HCT116 (cell line): Measurements from ENCODE around the gene LINS1. TPM values are rescaled to one million over a fixed set of nuclear protein-coding genes. Genes with fewer than 3 reads are reported as not detected.

ENCODE experiments used
- ATAC-seq: fragments of 200-7000 bp; cut with Tn5 transposase; 2 replicates; pipeline ENCODE4 v1.9.1; 2020; ENCODE audit warnings: mild to moderate bottlenecking, moderate library complexity
- BruUV-seq: library from RNA; stranded (reverse); fragments of 400-500 nt; replicated peaks from 2 replicates; lab custom pipeline; 2021; lab: Mats Ljungman, UMichigan
- CTCF ChIA-PET: fragments of 300-600 bp; sonication (Branson Sonifier 250); formaldehyde crosslinking; loops from one replicate; lab custom pipeline; 2021; ENCODE audit warnings: antibody characterized with exemption; lab: Charles Lee
- POLR2A ChIA-PET: fragments of 300-600, 350-600 bp; sonication (Branson Sonifier 250); formaldehyde crosslinking; loops from one replicate; lab custom pipeline; 2021; ENCODE audit warnings: antibody characterized with exemption; lab: Charles Lee
- RAD21 ChIA-PET, 2 experiments: fragments of 300-600 bp; sonication (Branson Sonifier 250); formaldehyde crosslinking; loops; one replicate each; lab custom pipeline; 2023; ENCODE audit warnings: low total read pairs in 2 of 2; ENCODE audit not compliant: uncharacterized antibody in 2 of 2, unreplicated experiment in 2 of 2, low non-redundant PET in 1 of 2; lab: Charles Lee
- DNase-seq: peaks from one replicate; pipeline ENCODE4 v3.0.0-alpha.2; 2010; ENCODE audit warnings: low read depth, low spot score
- H2AFZ ChIP-seq: fragments of 200-600 bp; shearing (Covaris generic), sonication (generic); 2 replicates; pipeline ENCODE4 v1.6.1; 2017; ENCODE audit warnings: low read depth, mixed run types, mixed read lengths, antibody characterized with exemption, low read length; ENCODE audit not compliant: poor library complexity, severe bottlenecking
- H3K27ac ChIP-seq: 2 replicates; pipeline ENCODE4 v1.5.1; 2012; ENCODE audit warnings: low read depth, low read length
- H3K27me3 ChIP-seq: fragments of 200-600 bp; sonication (generic); 2 replicates; pipeline ENCODE4 v1.6.1; 2016; ENCODE audit warnings: mixed run types, low read length, mixed read lengths; ENCODE audit not compliant: insufficient read depth
- H3K36me3 ChIP-seq, 2 experiments: fragments of 200-500 bp in 1 of 2; fragments of 200-600 bp in 1 of 2; sonication (Bioruptor generic) in 1 of 2; sonication (generic) in 1 of 2; 2 replicates each; pipeline versions ENCODE4 v1.5.1 to v1.6.1; 2014 to 2016; ENCODE audit warnings: low read length in 2 of 2, inconsistent platforms in 1 of 2, mixed read lengths in 1 of 2, mixed run types in 1 of 2; ENCODE audit not compliant: insufficient read depth in 2 of 2, control insufficient read depth in 1 of 2
- H3K4me1 ChIP-seq, 2 experiments: fragments of 200-600 bp in 1 of 2; sonication (generic) in 1 of 2; 2 replicates each; pipeline versions ENCODE4 v1.5.1 to v1.6.1; 2012 to 2017; ENCODE audit warnings: low read length in 2 of 2, inconsistent platforms in 1 of 2, mild to moderate bottlenecking in 1 of 2, mixed read lengths in 1 of 2, mixed run types in 1 of 2, moderate library complexity in 1 of 2; ENCODE audit not compliant: insufficient read depth in 2 of 2, control insufficient read depth in 1 of 2
- H3K4me2 ChIP-seq: fragments of 200-600 bp; sonication (generic); 2 replicates; pipeline ENCODE4 v1.6.1; 2017; ENCODE audit warnings: mixed run types, low read length, mixed read lengths
- H3K4me3 ChIP-seq, 2 experiments: fragments of 200-600 bp in 1 of 2; sonication (generic) in 1 of 2; replicated peaks in 1 of 2; 2 replicates each; pipeline ENCODE4 v1.5.1; 2011 to 2016; ENCODE audit warnings: low read length in 2 of 2, control low read depth in 1 of 2, low read depth in 1 of 2, mild to moderate bottlenecking in 1 of 2, mixed read lengths in 1 of 2, mixed run types in 1 of 2
- H3K79me2 ChIP-seq: fragments of 200-600 bp; sonication (generic); 2 replicates; pipeline ENCODE4 v1.6.1; 2017; ENCODE audit warnings: mild to moderate bottlenecking, mixed run types, low read length, moderate library complexity, mixed read lengths; ENCODE audit not compliant: insufficient read depth
- H3K9ac ChIP-seq: fragments of 200-600 bp; sonication (generic); 2 replicates; pipeline ENCODE4 v1.6.1; 2016; ENCODE audit warnings: low read length, mixed read lengths
- H3K9me2 ChIP-seq: fragments of 200-600 bp; sonication (generic), shearing (Covaris generic); 2 replicates; pipeline ENCODE4 v1.6.1; 2017; ENCODE audit warnings: mixed run types, mild to moderate bottlenecking, moderate library complexity; ENCODE audit not compliant: insufficient read depth
- H3K9me3 ChIP-seq, 2 experiments: fragments of 200-500 bp in 1 of 2; fragments of 200-600 bp in 1 of 2; sonication (Bioruptor generic) in 1 of 2; sonication (generic) in 1 of 2; 2 replicates each; pipeline ENCODE4 v1.6.1; 2014 to 2017; ENCODE audit warnings: low read length in 2 of 2, mixed read lengths in 2 of 2, inconsistent platforms in 1 of 2, low read depth in 1 of 2, mild to moderate bottlenecking in 1 of 2, mixed run types in 1 of 2, moderate library complexity in 1 of 2; ENCODE audit not compliant: control insufficient read depth in 1 of 2, insufficient read depth in 1 of 2
- H4K20me1 ChIP-seq: fragments of 200-600 bp; sonication (generic), shearing (Covaris generic); 2 replicates; pipeline ENCODE4 v1.6.1; 2017; ENCODE audit warnings: mixed run types, mild to moderate bottlenecking, moderate library complexity; ENCODE audit not compliant: insufficient read depth
- EGR1 ChIP-seq: IDR thresholded peaks from 2 replicates; pipeline ENCODE4 v1.6.1; 2012; ENCODE audit warnings: low read depth
- ELF1 ChIP-seq: IDR thresholded peaks from 2 replicates; pipeline ENCODE4 v1.6.1; 2012; ENCODE audit warnings: low read depth, borderline replicate concordance
- EZH2 ChIP-seq: fragments of 200-600 bp; sonication (generic); IDR thresholded peaks from 2 replicates; pipeline ENCODE4 v1.6.1; 2017; ENCODE audit warnings: antibody characterized with exemption, mixed run types
- FOSL1 ChIP-seq: IDR thresholded peaks from 2 replicates; pipeline ENCODE4 v1.6.1; 2012; ENCODE audit warnings: low read depth
- JUND ChIP-seq: IDR thresholded peaks from 2 replicates; pipeline ENCODE4 v1.6.1; 2012
- POLR2AphosphoS5 ChIP-seq: IDR thresholded peaks from 2 replicates; pipeline ENCODE4 v1.6.1; 2011; ENCODE audit warnings: mild to moderate bottlenecking, low read depth, low read length, moderate library complexity
- SIN3A ChIP-seq: IDR thresholded peaks from 2 replicates; pipeline ENCODE4 v1.6.1; 2012; ENCODE audit warnings: low read depth
- SP1 ChIP-seq: IDR thresholded peaks from 2 replicates; pipeline ENCODE4 v1.6.1; 2012; ENCODE audit warnings: low read depth
- SRF ChIP-seq: IDR thresholded peaks from 2 replicates; pipeline ENCODE4 v1.6.1; 2012; ENCODE audit warnings: low read depth
- TCF7L2 ChIP-seq: IDR thresholded peaks from 2 replicates; pipeline ENCODE4 v1.7.0; 2011; ENCODE audit warnings: borderline replicate concordance, inconsistent platforms; ENCODE audit not compliant: insufficient read depth, insufficient read length; ENCODE audit errors: extremely low read depth
- YY1 ChIP-seq: IDR thresholded peaks from 2 replicates; pipeline ENCODE4 v1.6.1; 2011; ENCODE audit warnings: low read length, low read depth, moderate library complexity, mild to moderate bottlenecking; ENCODE audit not compliant: insufficient replicate concordance; ENCODE audit errors: extremely low read depth
- ZNF274 ChIP-seq: fragments of 200-500 bp; sonication (Bioruptor generic); IDR thresholded peaks from 2 replicates; pipeline ENCODE4 v1.6.1; 2014; ENCODE audit warnings: mild to moderate bottlenecking, low read depth, low read length, inconsistent platforms
- intact Hi-C: fragments of 100-400 bp; cut with micrococcal nuclease; formaldehyde crosslinking; loops from 2 replicates; pipeline ENCODE4 v1.10.0; 2022
- total RNA-seq: library from RNA; stranded (reverse); gene quantifications from one replicate; pipeline ENCODE4 v1.2.1, GENCODE V29; 2021; ENCODE audit not compliant: unreplicated experiment
- TF ChIP-seq, protein P1 (sequence below): IDR thresholded peaks from 2 replicates; pipeline ENCODE4 v1.6.1; 2012

The LINS1 gene
- total RNA-seq, 1 experiment from 2014 or later = 14.7 TPM

GRCh38 chr15:100560323-100560722, 41.7 kb downstream of the LINS1 start:
- H3K9me2 ChIP-seq = no peaks in the 10 kb centered on the region
- intact Hi-C loops = no loop called here
- CTCF ChIA-PET = no interaction called here
- no peaks in the 10 kb centered on the region for H3K36me3 ChIP-seq
- ATAC-seq (no peak), DNase-seq (no peak)
- no TSS peak for BruUV-seq
- H3K4me3 ChIP-seq = no peak overlapping the region
- TF ChIP-seq JUND (no peak), SP1 (no peak), FOSL1 (no peak), EZH2 (no peak), SRF (no peak), YY1 (no peak)
- H3K27ac ChIP-seq = no peak overlapping the region
- no peaks in the 10 kb centered on the region for H3K9me3 ChIP-seq
- POLR2A ChIA-PET = no interaction called here
- no peaks in the 10 kb centered on the region for H4K20me1 ChIP-seq
- H3K9ac ChIP-seq = no peak overlapping the region
- H3K79me2 ChIP-seq = no peaks in the 10 kb centered on the region
- no peaks in the 10 kb centered on the region for H3K4me1 ChIP-seq
- H2AFZ ChIP-seq = no peak overlapping the region
- RAD21 ChIA-PET = no interaction called here
- H3K4me2 ChIP-seq = no peak overlapping the region
- H3K27me3 ChIP-seq = no peaks in the 10 kb centered on the region

- CTCF ChIA-PET = no interaction called here
- BruUV-seq = no TSS peak
- Histone ChIP-seq H2AFZ (no peak overlapping the region), H3K36me3 (no peaks in the 10 kb centered on the region), H3K4me2 (no peak overlapping the region), H3K9ac (no peak overlapping the region), H4K20me1 (no peaks in the 10 kb centered on the region), H3K9me3 (no peaks in the 10 kb centered on the region), H3K27ac (no peak overlapping the region), H3K79me2 (no peaks in the 10 kb centered on the region), H3K9me2 (no peaks in the 10 kb centered on the region), H3K4me1 (no peaks in the 10 kb centered on the region), H3K27me3 (no peaks in the 10 kb centered on the region), H3K4me3 (no peak overlapping the region)
- RAD21 ChIA-PET = no interaction called here
- TF ChIP-seq EGR1 (no peak), JUND (no peak), TCF7L2 (no peak), SP1 (no peak), SIN3A (no peak), ELF1 (no peak), EZH2 (no peak), ZNF274 (no peak), FOSL1 (no peak), YY1 (no peak), POLR2AphosphoS5 (no peak), SRF (no peak)
- TF ChIP-seq, protein P1, sequence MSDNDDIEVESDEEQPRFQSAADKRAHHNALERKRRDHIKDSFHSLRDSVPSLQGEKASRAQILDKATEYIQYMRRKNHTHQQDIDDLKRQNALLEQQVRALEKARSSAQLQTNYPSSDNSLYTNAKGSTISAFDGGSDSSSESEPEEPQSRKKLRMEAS = no peak
- intact Hi-C loops = no loop called here
- POLR2A ChIA-PET = no interaction called here
- DNase-seq (no peak), ATAC-seq (no peak)
Measured at GRCh38 chr15:100559330-100559729, 42.7 kb downstream of the LINS1 start.
